HG02678 (cell line): Measurements from ENCODE around the gene FHOD1.

Source experiments
- ATAC-seq: cut with Tn5 transposase; IDR thresholded peaks from one replicate; pipeline ENCODE4 v1.9.1; 2021; ENCODE audit warnings: mild to moderate bottlenecking, moderate library complexity; ENCODE audit not compliant: unreplicated experiment

The FHOD1 gene

GRCh38 chr16:67277999-67278772, 30.9 kb upstream of the FHOD1 start:
- no peak for ATAC-seq

DNA sequence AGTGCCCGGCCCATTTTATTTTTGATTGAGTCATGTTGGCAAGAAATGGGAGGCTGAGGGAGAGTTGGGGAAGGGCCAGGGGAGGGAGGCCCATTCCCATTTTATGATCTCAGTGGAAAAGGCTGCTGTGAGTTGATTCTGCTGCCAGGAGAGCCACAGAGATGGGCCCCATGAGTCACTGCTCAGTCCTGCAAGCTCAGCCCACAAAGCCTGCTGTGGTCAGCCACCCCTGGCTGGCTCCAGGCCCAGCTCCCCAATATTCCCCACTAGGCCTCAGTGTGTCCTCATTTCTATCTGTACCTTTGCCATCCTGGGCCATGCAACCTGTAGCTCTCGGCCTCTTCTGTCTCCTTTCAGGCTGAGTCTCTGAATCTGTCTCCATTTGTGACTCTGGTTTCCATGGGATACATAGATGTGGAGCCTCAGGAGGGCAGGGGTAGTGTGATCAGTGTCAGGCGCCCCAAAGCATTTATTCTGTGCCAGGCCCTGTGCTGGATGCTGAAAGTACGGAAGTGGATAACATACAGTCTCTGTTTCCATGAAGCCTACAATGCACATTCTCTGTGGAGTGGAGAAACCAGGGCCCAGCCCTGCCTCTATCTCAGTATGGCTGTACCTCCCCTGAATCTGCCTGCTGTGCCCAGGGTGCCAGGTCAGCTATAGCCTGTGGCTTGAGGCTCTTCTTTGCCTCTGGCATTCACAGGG, 30.2 kb upstream of the FHOD1 start:
- ATAC-seq, result no peak

- ATAC-seq, result no peak
These were observed 28.0 kb upstream of the FHOD1 start for GRCh38 chr16:67275321-67275720.

DNA sequence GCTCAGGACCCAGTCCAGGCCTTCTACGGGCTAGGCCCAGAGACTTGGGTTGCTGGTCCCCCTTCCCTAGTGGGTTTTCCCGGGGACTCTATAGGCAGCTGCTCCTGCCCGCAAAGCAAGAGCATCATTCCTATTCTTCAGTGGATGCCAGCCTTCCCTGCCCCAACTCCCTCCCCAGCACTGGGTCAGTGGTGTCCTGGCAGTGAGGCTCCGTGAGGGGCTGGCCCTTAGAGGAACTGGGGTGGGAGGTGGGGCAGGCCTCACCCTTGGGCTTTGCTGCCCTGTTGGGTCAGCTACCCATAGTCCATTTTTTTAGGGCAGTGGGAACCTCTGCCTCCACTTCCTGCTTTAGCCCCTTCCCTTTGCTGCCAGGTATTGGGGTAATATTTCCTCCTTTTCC, 24.2 kb upstream of the FHOD1 start:
- no peak for ATAC-seq

GRCh38 chr16:67270931-67271338, 23.7 kb upstream of the FHOD1 start:
- no peak for ATAC-seq

DNA sequence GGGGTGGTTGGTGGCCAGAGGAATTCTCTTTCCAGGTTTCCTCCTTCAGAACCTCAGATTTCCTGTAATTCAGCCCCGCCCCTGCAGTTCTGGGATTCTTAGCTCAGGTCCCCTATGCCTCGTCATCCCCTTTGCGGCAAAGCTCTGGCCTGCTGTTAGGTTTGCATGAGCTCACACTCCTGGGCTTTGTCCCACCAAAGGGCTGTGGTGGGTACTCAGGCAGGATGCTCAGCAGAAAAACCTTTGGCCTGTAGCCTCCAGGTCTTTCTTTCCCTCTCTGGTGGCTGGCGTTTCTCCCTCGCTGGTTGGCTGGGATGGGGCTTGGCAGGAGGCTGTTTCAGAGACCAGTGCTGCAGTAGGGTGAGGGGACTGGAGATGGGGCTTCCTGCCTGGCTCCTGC, 22.5 kb upstream of the FHOD1 start:
- ATAC-seq, result no peak

- ATAC-seq, result no peak
These were observed 20.9 kb upstream of the FHOD1 start for GRCh38 chr16:67268136-67268579.

- ATAC-seq, result no peak
These were observed 18.6 kb upstream of the FHOD1 start for GRCh38 chr16:67265834-67266233.

DNA sequence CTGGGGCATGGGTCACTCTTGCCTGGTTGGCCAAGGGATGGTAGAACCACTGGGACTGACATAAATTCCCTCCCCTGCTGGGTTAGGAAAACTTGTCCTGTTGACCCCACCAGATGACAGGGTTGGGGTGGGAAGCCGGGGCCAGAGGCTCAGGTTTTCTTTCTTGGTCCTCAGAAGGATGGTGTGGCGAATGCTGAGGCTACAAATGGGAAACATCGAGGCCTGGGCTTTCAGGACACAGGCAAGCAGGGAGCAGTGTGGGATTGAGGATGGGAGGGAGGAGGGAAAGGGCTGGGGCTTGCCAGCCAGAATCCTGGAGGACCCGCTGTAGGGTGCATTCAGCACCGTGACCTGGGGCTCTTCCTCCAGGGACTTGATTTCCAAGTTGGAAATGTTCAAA, 17.6 kb upstream of the FHOD1 start:
- ATAC-seq, result no peak

DNA sequence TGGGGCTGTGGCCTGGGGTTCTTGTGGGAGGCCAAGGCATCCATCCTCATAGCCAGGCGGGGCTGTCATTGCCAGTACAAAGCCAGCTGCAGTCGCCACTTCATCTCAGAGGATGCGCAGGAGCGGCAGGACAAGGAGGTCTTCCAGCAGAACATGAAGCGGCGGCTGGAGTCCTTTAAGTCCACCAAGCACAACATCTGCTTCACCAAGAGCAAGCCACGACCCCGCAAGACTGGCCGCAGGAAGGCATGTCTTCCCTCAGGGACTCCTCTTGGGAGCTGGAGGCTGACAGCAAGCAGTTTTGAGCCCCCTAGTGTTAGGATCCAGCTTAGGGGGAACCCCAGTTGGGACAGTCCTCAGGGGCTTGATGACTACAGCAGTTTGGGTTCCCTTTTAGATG, 17.0 kb upstream of the FHOD1 start:
- ATAC-seq, result no peak

GRCh38 chr16:67263201-67263600, 15.9 kb upstream of the FHOD1 start:
- no peak for ATAC-seq

- ATAC-seq, result no peak
These were observed 13.3 kb upstream of the FHOD1 start for GRCh38 chr16:67260426-67261063.

DNA sequence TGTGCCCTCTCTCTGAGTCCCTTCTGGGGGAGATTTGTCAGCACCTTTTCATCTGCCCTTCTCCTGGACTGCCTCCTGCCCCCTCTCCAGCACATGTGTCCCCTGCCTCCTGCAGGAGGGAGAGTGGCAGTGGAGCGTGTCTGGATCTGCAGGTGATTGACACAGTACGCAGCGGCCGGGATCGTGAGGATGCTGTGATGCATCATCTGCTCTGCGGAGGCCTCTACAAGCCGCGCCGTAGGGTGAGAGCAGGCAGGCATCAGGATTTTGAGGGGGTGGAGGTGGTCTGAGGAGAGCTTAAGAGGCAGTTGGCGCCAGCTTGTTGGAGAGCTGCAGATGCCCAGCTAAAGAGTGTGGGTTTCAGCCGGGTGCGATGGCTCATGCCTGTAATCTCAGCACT, 12.4 kb upstream of the FHOD1 start:
- no peak for ATAC-seq

GRCh38 chr16:67258161-67258835, 11.0 kb upstream of the FHOD1 start:
- no peak for ATAC-seq

DNA sequence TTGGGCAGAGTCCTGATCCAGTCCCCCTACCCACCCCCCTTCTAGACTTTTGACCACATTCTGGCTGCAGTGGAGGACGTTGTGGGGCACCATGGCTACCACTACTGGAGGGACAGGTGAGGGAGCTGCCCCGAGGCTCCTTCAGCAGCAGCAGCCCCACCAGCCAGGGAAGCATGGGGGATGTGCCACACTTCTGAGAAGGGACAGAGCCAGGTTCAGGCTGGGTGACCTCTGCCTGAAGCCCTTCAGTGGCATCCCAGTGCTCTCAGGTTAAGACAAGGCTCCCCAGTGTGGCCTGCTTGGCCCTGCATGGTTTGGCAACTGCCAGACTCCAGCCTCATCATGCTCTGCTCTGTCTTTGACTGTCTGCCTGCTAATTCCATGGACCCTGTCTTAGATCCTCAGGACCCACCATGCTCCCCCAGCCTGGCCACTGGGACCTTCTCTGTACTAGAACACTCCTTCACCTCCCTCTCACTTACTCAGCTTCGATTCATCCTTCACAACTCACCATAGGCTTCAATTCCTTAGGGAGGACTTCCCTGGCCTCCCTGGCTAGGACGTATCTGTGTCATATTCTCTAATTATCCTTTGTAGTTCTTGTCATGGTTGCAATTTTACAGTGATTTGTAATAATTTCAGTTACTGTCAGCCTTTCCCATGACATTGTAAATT, 10.3 kb upstream of the FHOD1 start:
- ATAC-seq, result no peak

DNA sequence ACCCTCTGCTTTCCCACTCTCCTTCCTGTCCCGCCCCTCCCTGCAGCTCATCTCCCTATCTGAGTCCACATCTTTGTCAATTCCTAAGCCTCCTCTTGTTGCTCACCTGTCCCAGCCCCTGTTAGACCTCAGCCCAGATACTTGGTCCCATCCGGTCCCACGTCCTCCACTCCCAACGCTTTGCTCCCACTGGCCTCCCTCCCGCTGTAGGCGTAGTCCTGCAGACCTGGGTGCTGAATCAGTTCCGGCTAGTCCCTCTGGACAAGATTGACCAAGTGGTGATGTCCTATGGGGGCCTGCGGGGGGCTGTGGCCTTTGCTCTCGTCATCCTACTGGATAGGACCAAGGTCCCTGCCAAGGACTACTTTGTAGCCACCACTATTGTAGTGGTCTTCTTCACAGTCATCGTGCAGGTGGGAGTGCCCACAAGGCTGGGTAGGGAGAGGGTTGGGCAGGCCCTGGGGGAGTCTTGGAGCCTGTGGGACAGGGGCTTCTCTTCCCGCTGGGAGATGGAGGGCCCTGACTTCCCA, 9.5 kb upstream of the FHOD1 start:
- ATAC-seq, result no peak

- ATAC-seq, result no peak
These were observed 8.4 kb upstream of the FHOD1 start for GRCh38 chr16:67255553-67256221.

GRCh38 chr16:67254801-67255552, 7.7 kb upstream of the FHOD1 start:
- no peak for ATAC-seq
